Stimulated activated naive CD4-positive, alpha-beta T cell treated with Interleukin-2 at 50 U/mL for 16 hours (primary cell): ENCODE results near the gene PLIN4.

ENCODE experiments used
- DNase-seq: peaks from one replicate; lab custom pipeline; 2025; lab: John Stamatoyannopoulos, UW

The PLIN4 gene

GRCh38 chr19:4455719-4456475, 62.4 kb downstream of the PLIN4 start:
- no peak for DNase-seq

GRCh38 chr19:4454747-4455718, 63.3 kb downstream of the PLIN4 start:
- DNase-seq: no peak

DNA sequence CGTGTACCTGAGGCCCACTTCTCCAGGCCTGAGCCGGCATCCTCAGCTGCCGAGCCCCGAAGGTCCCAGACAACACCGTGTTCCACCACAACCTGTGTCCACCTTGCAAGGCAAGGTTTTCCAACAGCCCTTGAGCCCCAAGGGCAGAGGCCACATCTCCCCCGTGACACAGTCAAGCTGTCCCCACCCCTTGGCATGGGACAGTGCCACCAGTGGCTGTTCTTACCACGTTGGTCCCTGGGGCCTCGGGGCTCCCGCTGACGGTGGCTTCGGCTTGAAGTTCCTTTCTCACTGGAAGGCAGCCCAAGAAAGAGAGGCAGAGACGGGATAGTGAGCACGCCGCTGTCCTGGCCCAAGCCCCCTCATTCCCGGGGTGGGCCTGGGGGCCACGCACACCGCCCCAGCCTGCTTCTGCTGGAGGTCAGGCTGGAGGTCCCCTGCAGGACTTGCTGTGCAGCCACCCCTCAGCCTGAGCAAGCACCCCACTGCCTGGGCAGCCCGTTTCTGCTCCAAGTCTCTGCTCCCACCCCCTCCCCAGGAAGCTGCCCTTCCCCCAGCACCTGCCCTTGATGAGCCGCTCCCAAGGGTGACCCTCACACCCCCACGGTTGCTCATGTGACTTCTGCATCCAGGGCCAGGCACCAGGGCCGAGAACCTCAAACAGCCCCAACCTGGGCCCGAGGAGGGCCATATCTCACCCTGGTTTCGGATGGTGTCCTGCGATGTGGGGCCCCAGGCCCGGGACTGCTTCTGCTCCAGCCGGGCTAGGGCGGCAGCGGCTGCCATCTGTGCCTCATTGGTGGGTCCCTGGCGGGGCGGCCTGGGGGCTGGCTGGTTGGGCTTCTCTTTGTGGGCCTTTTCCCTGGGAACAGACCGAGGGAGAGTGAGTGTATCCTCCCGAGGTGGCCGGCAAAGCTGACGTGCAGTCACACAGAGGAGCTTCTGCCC, 64.8 kb downstream of the PLIN4 start:
- DNase-seq: no peak

DNA sequence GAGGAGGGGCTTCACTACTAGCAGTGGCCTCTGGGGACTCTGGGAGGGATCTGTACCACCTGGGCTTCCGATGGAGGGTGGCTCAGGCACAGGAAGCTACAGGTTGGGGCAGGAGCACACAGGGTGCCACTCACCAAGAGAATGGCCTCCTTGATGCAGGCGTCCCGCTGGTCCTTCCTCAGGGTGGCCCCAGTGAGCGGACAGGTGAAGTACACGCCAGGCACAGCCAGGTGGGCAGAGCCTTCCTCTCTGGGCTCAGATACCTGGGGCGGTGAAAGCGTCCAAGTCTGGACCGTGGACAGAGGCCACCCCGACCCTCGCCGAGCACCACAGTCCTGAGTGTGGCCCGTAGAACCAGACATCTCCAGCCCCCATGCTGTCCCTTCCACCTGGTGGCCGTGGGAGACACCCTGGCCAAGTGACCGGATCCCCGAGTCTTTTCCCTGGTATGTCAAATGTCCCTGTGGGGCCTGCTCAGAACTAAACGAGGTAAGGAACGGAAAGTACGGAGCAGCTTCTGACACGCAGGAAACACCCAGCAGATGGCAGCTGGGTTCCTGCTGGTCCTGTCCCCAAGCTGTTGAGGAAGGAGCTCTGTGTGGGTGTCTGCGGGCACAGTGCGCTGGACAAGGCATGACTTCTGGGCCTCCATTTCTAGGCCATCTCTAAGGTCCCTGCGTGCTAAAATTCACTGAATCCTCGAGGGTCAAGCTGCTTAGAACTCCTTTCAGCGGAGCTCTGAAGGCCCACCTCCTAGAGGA, 65.9 kb downstream of the PLIN4 start:
- DNase-seq: no peak
